ENCODE data around the gene FBXO45. TPM values are rescaled to one million over a fixed set of nuclear protein-coding genes. Genes with fewer than 3 reads are reported as not detected.
A peak's percentile ranks its signal among the peaks of the same experiment; 100 is the strongest.

FBXO45 gene
- total and polyA plus RNA-seq, 9 of the 15 experiments (the other 6 are each of a cell fraction or from before 2014, with no cell fraction given), result 15.2 to 52.8 (median 37.0) TPM

DNA sequence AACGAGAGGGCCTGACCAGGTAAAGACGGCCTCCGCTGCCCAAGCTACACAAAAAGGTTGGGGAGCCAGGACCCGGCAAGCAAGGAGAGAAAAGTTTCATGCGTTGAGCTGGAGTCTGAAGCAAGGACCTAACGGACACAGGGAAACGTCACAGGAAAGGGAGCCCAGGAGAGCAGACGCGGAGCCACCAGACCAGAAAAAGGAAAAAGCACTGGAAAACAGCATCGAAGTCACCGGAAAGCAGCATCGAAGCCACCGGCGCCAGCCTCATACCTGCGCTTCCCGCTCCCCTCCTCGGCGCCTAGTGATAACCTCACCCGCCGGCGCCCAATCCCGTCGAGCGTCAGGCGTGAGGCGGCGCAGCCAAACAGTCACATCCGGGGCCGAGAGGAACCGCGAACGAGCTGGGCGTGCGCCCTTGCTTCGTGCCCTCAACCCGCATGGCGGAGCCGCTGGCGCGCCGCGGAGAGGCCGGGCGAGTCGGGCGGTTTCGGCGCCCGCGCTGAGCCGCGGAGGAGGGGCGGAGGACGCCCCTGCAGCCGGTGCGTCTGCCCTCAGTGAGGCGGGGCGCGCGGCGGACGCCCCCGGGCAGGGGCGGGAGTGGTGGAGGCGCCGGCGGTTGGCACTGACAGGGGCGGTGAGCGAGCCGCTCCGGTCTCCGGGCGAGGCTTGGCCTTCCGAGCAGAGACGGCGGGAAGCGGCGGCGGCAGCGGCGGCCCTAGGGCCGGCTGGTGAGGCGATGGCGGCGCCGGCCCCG is at the start of gene FBXO45, which contains the start of gene WDR53 (continued):
- TF ChIP-seq, protein P1, sequence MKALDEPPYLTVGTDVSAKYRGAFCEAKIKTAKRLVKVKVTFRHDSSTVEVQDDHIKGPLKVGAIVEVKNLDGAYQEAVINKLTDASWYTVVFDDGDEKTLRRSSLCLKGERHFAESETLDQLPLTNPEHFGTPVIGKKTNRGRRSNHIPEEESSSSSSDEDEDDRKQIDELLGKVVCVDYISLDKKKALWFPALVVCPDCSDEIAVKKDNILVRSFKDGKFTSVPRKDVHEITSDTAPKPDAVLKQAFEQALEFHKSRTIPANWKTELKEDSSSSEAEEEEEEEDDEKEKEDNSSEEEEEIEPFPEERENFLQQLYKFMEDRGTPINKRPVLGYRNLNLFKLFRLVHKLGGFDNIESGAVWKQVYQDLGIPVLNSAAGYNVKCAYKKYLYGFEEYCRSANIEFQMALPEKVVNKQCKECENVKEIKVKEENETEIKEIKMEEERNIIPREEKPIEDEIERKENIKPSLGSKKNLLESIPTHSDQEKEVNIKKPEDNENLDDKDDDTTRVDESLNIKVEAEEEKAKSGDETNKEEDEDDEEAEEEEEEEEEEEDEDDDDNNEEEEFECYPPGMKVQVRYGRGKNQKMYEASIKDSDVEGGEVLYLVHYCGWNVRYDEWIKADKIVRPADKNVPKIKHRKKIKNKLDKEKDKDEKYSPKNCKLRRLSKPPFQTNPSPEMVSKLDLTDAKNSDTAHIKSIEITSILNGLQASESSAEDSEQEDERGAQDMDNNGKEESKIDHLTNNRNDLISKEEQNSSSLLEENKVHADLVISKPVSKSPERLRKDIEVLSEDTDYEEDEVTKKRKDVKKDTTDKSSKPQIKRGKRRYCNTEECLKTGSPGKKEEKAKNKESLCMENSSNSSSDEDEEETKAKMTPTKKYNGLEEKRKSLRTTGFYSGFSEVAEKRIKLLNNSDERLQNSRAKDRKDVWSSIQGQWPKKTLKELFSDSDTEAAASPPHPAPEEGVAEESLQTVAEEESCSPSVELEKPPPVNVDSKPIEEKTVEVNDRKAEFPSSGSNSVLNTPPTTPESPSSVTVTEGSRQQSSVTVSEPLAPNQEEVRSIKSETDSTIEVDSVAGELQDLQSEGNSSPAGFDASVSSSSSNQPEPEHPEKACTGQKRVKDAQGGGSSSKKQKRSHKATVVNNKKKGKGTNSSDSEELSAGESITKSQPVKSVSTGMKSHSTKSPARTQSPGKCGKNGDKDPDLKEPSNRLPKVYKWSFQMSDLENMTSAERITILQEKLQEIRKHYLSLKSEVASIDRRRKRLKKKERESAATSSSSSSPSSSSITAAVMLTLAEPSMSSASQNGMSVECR (CRISPR knock-in tag; IDR thresholded peaks at IDR 0.05), result peak; percentile 66
- no peak for TF ChIP-seq RFX1 (IDR thresholded peaks at IDR 0.05)
- TF ChIP-seq, protein P2, sequence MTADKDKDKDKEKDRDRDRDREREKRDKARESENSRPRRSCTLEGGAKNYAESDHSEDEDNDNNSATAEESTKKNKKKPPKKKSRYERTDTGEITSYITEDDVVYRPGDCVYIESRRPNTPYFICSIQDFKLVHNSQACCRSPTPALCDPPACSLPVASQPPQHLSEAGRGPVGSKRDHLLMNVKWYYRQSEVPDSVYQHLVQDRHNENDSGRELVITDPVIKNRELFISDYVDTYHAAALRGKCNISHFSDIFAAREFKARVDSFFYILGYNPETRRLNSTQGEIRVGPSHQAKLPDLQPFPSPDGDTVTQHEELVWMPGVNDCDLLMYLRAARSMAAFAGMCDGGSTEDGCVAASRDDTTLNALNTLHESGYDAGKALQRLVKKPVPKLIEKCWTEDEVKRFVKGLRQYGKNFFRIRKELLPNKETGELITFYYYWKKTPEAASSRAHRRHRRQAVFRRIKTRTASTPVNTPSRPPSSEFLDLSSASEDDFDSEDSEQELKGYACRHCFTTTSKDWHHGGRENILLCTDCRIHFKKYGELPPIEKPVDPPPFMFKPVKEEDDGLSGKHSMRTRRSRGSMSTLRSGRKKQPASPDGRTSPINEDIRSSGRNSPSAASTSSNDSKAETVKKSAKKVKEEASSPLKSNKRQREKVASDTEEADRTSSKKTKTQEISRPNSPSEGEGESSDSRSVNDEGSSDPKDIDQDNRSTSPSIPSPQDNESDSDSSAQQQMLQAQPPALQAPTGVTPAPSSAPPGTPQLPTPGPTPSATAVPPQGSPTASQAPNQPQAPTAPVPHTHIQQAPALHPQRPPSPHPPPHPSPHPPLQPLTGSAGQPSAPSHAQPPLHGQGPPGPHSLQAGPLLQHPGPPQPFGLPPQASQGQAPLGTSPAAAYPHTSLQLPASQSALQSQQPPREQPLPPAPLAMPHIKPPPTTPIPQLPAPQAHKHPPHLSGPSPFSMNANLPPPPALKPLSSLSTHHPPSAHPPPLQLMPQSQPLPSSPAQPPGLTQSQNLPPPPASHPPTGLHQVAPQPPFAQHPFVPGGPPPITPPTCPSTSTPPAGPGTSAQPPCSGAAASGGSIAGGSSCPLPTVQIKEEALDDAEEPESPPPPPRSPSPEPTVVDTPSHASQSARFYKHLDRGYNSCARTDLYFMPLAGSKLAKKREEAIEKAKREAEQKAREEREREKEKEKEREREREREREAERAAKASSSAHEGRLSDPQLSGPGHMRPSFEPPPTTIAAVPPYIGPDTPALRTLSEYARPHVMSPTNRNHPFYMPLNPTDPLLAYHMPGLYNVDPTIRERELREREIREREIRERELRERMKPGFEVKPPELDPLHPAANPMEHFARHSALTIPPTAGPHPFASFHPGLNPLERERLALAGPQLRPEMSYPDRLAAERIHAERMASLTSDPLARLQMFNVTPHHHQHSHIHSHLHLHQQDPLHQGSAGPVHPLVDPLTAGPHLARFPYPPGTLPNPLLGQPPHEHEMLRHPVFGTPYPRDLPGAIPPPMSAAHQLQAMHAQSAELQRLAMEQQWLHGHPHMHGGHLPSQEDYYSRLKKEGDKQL (CRISPR knock-in tag; IDR thresholded peaks at IDR 0.05; ENCODE audit: borderline replicate concordance), result no peak
- no peak for TF ChIP-seq ZNF695 (CRISPR knock-in tag; IDR thresholded peaks at IDR 0.05)
- TF ChIP-seq, protein P3, sequence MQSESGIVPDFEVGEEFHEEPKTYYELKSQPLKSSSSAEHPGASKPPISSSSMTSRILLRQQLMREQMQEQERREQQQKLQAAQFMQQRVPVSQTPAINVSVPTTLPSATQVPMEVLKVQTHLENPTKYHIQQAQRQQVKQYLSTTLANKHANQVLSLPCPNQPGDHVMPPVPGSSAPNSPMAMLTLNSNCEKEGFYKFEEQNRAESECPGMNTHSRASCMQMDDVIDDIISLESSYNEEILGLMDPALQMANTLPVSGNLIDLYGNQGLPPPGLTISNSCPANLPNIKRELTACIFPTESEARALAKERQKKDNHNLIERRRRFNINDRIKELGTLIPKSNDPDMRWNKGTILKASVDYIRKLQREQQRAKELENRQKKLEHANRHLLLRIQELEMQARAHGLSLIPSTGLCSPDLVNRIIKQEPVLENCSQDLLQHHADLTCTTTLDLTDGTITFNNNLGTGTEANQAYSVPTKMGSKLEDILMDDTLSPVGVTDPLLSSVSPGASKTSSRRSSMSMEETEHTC (IDR thresholded peaks at IDR 0.05), result no peak
- TF ChIP-seq MAFG (tag; conservative IDR thresholded peaks at IDR 0.05), result no peak
- no peak for TF ChIP-seq TCF7L2 (IDR thresholded peaks at IDR 0.05; ENCODE audit: low read depth, low read length)
- TF ChIP-seq, protein P4, sequence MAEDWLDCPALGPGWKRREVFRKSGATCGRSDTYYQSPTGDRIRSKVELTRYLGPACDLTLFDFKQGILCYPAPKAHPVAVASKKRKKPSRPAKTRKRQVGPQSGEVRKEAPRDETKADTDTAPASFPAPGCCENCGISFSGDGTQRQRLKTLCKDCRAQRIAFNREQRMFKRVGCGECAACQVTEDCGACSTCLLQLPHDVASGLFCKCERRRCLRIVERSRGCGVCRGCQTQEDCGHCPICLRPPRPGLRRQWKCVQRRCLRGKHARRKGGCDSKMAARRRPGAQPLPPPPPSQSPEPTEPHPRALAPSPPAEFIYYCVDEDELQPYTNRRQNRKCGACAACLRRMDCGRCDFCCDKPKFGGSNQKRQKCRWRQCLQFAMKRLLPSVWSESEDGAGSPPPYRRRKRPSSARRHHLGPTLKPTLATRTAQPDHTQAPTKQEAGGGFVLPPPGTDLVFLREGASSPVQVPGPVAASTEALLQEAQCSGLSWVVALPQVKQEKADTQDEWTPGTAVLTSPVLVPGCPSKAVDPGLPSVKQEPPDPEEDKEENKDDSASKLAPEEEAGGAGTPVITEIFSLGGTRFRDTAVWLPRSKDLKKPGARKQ (CRISPR knock-in tag; IDR thresholded peaks at IDR 0.05), result no peak
- TF ChIP-seq, protein P5, sequence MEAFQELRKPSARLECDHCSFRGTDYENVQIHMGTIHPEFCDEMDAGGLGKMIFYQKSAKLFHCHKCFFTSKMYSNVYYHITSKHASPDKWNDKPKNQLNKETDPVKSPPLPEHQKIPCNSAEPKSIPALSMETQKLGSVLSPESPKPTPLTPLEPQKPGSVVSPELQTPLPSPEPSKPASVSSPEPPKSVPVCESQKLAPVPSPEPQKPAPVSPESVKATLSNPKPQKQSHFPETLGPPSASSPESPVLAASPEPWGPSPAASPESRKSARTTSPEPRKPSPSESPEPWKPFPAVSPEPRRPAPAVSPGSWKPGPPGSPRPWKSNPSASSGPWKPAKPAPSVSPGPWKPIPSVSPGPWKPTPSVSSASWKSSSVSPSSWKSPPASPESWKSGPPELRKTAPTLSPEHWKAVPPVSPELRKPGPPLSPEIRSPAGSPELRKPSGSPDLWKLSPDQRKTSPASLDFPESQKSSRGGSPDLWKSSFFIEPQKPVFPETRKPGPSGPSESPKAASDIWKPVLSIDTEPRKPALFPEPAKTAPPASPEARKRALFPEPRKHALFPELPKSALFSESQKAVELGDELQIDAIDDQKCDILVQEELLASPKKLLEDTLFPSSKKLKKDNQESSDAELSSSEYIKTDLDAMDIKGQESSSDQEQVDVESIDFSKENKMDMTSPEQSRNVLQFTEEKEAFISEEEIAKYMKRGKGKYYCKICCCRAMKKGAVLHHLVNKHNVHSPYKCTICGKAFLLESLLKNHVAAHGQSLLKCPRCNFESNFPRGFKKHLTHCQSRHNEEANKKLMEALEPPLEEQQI (IDR thresholded peaks at IDR 0.05), result no peak
- TF ChIP-seq ZNF589 (CRISPR knock-in tag; IDR thresholded peaks at IDR 0.05; ENCODE audit: low read depth), result no peak
- no peak for TF ChIP-seq PYGO2 (tag; IDR thresholded peaks at IDR 0.05)
